Activated naive CD4-positive, alpha-beta T cell treated with anti-CD3 and anti-CD28 coated beads, Interleukin-2, amount 50 U/mL, for 72 hours (primary cell): ENCODE measurements around the gene PTPRM. TPM values are rescaled to one million over a fixed set of nuclear protein-coding genes. Genes with fewer than 3 reads are reported as not detected.

Experiments used
- ATAC-seq, 2 donors: fragments of 150-1000 bp; cut with Tn5 transposase; 2 replicates each; pipeline ENCODE4 v1.10.0; 2021; ENCODE audit warnings: mild to moderate bottlenecking in 2 of 2, moderate library complexity in 2 of 2
- DNase-seq, 2 donors: peaks; one replicate each; pipeline ENCODE4 v3.0.0; 2021 to 2022; ENCODE audit warnings: low spot score in 2 of 2
- H3K27ac Mint-ChIP-seq, 2 donors: one replicate each; pipeline ENCODE4 v1.8.0; 2022; ENCODE audit warnings: mild to moderate bottlenecking in 2 of 2, mixed read lengths in 2 of 2
- H3K36me3 Mint-ChIP-seq, 2 donors: one replicate each; pipeline ENCODE4 v1.8.0; 2022; ENCODE audit warnings: mixed read lengths in 2 of 2
- H3K9me3 Mint-ChIP-seq, 2 donors: one replicate each; pipeline ENCODE4 v1.8.0; 2022; ENCODE audit warnings: mixed read lengths in 2 of 2
- total RNA-seq, 2 donors: library from RNA; stranded (reverse); gene quantifications; one replicate each; pipeline ENCODE4 v1.2.3, GENCODE V29; 2022

The PTPRM gene
- total RNA-seq, 2 donors from 2014 or later, result 1.7 to 2.8 TPM

GRCh38 chr18:8287196-8287885 lies 720.2 kb downstream of the PTPRM start:
- DNase-seq, result no peak
- no peak overlapping the region for H3K27ac Mint-ChIP-seq
- ATAC-seq, result no peak
- H3K9me3 Mint-ChIP-seq, result no peaks in the 10 kb centered on the region
- H3K36me3 Mint-ChIP-seq, result no peaks in the 10 kb centered on the region

- Mint-ChIP-seq H3K27ac (no peak overlapping the region), H3K36me3 (no peaks in the 10 kb centered on the region), H3K9me3 (no peaks in the 10 kb centered on the region)
- DNase-seq, result no peak
- no peak for ATAC-seq
Observed at GRCh38 chr18:8288472-8289195, 721.5 kb downstream of the PTPRM start.

GRCh38 chr18:8290435-8290834 lies 723.3 kb downstream of the PTPRM start:
- no peak overlapping the region for H3K27ac Mint-ChIP-seq

GRCh38 chr18:8290913-8291312 lies 723.8 kb downstream of the PTPRM start:
- Mint-ChIP-seq H3K36me3 (no peaks in the 10 kb centered on the region), H3K27ac (no peak overlapping the region), H3K9me3 (no peaks in the 10 kb centered on the region)
- DNase-seq (no peak), ATAC-seq (no peak)

More at GRCh38 chr18:8290435-8290834, 723.3 kb downstream of the PTPRM start:
- ATAC-seq (no peak), DNase-seq (no peak)
- H3K9me3 Mint-ChIP-seq, result no peaks in the 10 kb centered on the region
- no peaks in the 10 kb centered on the region for H3K36me3 Mint-ChIP-seq

GRCh38 chr18:8293184-8293583 lies 726.1 kb downstream of the PTPRM start:
- H3K36me3 Mint-ChIP-seq, result no peaks in the 10 kb centered on the region
- ATAC-seq (no peak), DNase-seq (no peak)
- no peaks in the 10 kb centered on the region for H3K9me3 Mint-ChIP-seq
- no peak overlapping the region for H3K27ac Mint-ChIP-seq

- no peak for DNase-seq
- Mint-ChIP-seq H3K9me3 (no peaks in the 10 kb centered on the region), H3K27ac (no peak overlapping the region), H3K36me3 (no peaks in the 10 kb centered on the region)
- no peak for ATAC-seq
Observed at GRCh38 chr18:8296886-8297616, 729.9 kb downstream of the PTPRM start.

- Mint-ChIP-seq H3K9me3 (no peaks in the 10 kb centered on the region), H3K27ac (no peak overlapping the region), H3K36me3 (no peaks in the 10 kb centered on the region)
- ATAC-seq, result no peak
- DNase-seq, result no peak
Observed at GRCh38 chr18:8298186-8298585, 731.1 kb downstream of the PTPRM start.

- H3K9me3 Mint-ChIP-seq, result no peaks in the 10 kb centered on the region
- ATAC-seq, result no peak
- no peak for DNase-seq
- H3K36me3 Mint-ChIP-seq, result no peaks in the 10 kb centered on the region
- no peak overlapping the region for H3K27ac Mint-ChIP-seq
Observed at GRCh38 chr18:8299054-8299980, 732.2 kb downstream of the PTPRM start.

- Mint-ChIP-seq H3K36me3 (no peaks in the 10 kb centered on the region), H3K27ac (no peak overlapping the region), H3K9me3 (no peaks in the 10 kb centered on the region)
- DNase-seq (no peak), ATAC-seq (no peak)
Observed at GRCh38 chr18:8300751-8301410, 733.8 kb downstream of the PTPRM start.

- H3K36me3 Mint-ChIP-seq, result no peaks in the 10 kb centered on the region
- H3K9me3 Mint-ChIP-seq, result no peaks in the 10 kb centered on the region
- ATAC-seq, result no peak
- no peak for DNase-seq
- H3K27ac Mint-ChIP-seq, result no peak overlapping the region
Observed at GRCh38 chr18:8301427-8302172, 734.5 kb downstream of the PTPRM start.

- ATAC-seq (no peak), DNase-seq (no peak)
- Mint-ChIP-seq H3K9me3 (no peaks in the 10 kb centered on the region), H3K36me3 (no peaks in the 10 kb centered on the region), H3K27ac (no peak overlapping the region)
Observed at GRCh38 chr18:8303151-8303755, 736.1 kb downstream of the PTPRM start.

GRCh38 chr18:8307960-8308359 lies 740.8 kb downstream of the PTPRM start:
- Mint-ChIP-seq H3K36me3 (no peaks in the 10 kb centered on the region), H3K9me3 (no peaks in the 10 kb centered on the region), H3K27ac (no peak overlapping the region)
- DNase-seq (no peak), ATAC-seq (no peak)

GRCh38 chr18:8313043-8313442 lies 745.9 kb downstream of the PTPRM start:
- no peaks in the 10 kb centered on the region for H3K9me3 Mint-ChIP-seq
- peak overlapping the region in 1 of 2 donors; percentile 18 for H3K27ac Mint-ChIP-seq
- H3K36me3 Mint-ChIP-seq, result no peaks in the 10 kb centered on the region
- ATAC-seq (no peak), DNase-seq (no peak)

GRCh38 chr18:8314124-8314523 lies 747.0 kb downstream of the PTPRM start:
- peaks cover under 1 to 1% of the 10 kb centered on the region in 2 donors for H3K9me3 Mint-ChIP-seq
- no peak for DNase-seq
- H3K36me3 Mint-ChIP-seq, result no peaks in the 10 kb centered on the region
- ATAC-seq, result no peak
- H3K27ac Mint-ChIP-seq, result no peak overlapping the region

GRCh38 chr18:8319798-8320489 lies 752.8 kb downstream of the PTPRM start:
- Mint-ChIP-seq H3K36me3 (peaks cover 0 to 6% of the 10 kb centered on the region in 2 donors), H3K27ac (no peak overlapping the region), H3K9me3 (peaks cover 11 to 16% of the 10 kb centered on the region in 2 donors)
- ATAC-seq (no peak), DNase-seq (no peak)
